Suprapubic skin (tissue), 4 donors: ENCODE results near the gene FAM216B.

Experiments used
- EP300 ChIP-seq: sonication (generic); formaldehyde crosslinking; IDR thresholded peaks from one replicate; pipeline ENCODE4 v1.6.1; 2017; ENCODE audit warnings: antibody characterized with exemption
- POLR2A ChIP-seq, 2 donors: fragments of 450-650 bp; IDR thresholded peaks; one replicate each; pipeline ENCODE4 v1.6.1; 2017; ENCODE audit warnings: antibody characterized with exemption in 2 of 2, mild to moderate bottlenecking in 2 of 2, moderate library complexity in 2 of 2
- POLR2AphosphoS5 ChIP-seq, 3 donors: sonication (generic); formaldehyde crosslinking; IDR thresholded peaks; one replicate each; pipeline ENCODE4 v1.6.1; 2017; ENCODE audit warnings: antibody characterized with exemption in 3 of 3
- TF ChIP-seq, protein P1 (sequence below), 2 donors: fragments of 200-600 bp in 1 of 2; fragments of 450-650 bp in 1 of 2; sonication (generic) in 1 of 2; IDR thresholded peaks; one replicate each; pipeline ENCODE4 v1.5.1; 2016 to 2019; ENCODE audit warnings: antibody characterized with exemption in 2 of 2, mild to moderate bottlenecking in 1 of 2, moderate library complexity in 1 of 2

DNA sequence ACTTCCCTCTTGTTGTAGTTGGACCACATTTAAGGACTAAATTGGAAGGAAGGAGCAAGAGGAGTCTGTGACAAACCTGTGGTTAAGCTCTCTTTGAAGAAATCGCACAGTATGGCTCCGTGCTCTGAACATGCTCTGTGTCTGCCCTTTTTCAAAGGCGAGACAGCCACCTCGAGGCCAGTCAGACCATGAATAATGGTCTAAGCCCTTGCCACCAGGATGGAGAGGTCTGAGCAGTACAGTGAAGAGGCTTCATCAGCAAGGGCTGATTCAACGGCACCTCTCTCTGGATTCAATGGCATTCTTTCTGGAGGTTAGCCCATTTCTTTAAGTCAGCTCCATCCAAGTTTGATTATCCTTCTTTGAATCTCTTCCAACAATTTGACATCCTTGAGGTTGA, 30.9 kb downstream of the FAM216B start:
- TF ChIP-seq, protein P1, sequence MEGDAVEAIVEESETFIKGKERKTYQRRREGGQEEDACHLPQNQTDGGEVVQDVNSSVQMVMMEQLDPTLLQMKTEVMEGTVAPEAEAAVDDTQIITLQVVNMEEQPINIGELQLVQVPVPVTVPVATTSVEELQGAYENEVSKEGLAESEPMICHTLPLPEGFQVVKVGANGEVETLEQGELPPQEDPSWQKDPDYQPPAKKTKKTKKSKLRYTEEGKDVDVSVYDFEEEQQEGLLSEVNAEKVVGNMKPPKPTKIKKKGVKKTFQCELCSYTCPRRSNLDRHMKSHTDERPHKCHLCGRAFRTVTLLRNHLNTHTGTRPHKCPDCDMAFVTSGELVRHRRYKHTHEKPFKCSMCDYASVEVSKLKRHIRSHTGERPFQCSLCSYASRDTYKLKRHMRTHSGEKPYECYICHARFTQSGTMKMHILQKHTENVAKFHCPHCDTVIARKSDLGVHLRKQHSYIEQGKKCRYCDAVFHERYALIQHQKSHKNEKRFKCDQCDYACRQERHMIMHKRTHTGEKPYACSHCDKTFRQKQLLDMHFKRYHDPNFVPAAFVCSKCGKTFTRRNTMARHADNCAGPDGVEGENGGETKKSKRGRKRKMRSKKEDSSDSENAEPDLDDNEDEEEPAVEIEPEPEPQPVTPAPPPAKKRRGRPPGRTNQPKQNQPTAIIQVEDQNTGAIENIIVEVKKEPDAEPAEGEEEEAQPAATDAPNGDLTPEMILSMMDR (IDR thresholded peaks at IDR 0.05) = no peak
- TF ChIP-seq EP300 (no peak), POLR2A (IDR thresholded peaks at IDR 0.05) (no peak), POLR2AphosphoS5 (IDR thresholded peaks at IDR 0.05) (no peak)
